ENCODE results near the gene SLC25A26.

GRCh38 chr3:66377800-66378199 lies 157.0 kb downstream of the SLC25A26 start:
- TF ChIP-seq, protein P1, sequence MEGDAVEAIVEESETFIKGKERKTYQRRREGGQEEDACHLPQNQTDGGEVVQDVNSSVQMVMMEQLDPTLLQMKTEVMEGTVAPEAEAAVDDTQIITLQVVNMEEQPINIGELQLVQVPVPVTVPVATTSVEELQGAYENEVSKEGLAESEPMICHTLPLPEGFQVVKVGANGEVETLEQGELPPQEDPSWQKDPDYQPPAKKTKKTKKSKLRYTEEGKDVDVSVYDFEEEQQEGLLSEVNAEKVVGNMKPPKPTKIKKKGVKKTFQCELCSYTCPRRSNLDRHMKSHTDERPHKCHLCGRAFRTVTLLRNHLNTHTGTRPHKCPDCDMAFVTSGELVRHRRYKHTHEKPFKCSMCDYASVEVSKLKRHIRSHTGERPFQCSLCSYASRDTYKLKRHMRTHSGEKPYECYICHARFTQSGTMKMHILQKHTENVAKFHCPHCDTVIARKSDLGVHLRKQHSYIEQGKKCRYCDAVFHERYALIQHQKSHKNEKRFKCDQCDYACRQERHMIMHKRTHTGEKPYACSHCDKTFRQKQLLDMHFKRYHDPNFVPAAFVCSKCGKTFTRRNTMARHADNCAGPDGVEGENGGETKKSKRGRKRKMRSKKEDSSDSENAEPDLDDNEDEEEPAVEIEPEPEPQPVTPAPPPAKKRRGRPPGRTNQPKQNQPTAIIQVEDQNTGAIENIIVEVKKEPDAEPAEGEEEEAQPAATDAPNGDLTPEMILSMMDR (IDR thresholded peaks at IDR 0.05): no peak
- TF ChIP-seq POLR2A (IDR thresholded peaks at IDR 0.05) (no peak), EP300 (IDR thresholded peaks at IDR 0.05) (no peak)
